GM12872 (cell line): ENCODE measurements around the gene SSRP1.

Experiments used
- CTCF ChIP-seq: IDR thresholded peaks from 3 replicates; pipeline ENCODE4 v1.5.1; 2011; ENCODE audit warnings: low read depth, mild to moderate bottlenecking, low read length, moderate library complexity; ENCODE audit not compliant: insufficient read depth

SSRP1 gene

GRCh38 chr11:57375490-57375889 lies 39.8 kb upstream of the SSRP1 start:
- TF ChIP-seq CTCF = no peak

- no peak for TF ChIP-seq CTCF
Observed at GRCh38 chr11:57374966-57375365, 39.3 kb upstream of the SSRP1 start.

- TF ChIP-seq CTCF = no peak
Observed at GRCh38 chr11:57373146-57373545, 37.5 kb upstream of the SSRP1 start.

- no peak for TF ChIP-seq CTCF
Observed at GRCh38 chr11:57370941-57371340, 35.2 kb upstream of the SSRP1 start.

- TF ChIP-seq CTCF = no peak
Observed at GRCh38 chr11:57370251-57370650, 34.6 kb upstream of the SSRP1 start.

GRCh38 chr11:57368845-57369232 lies 33.1 kb upstream of the SSRP1 start:
- no peak for TF ChIP-seq CTCF

- TF ChIP-seq CTCF = no peak
Observed at GRCh38 chr11:57368106-57368844, 32.6 kb upstream of the SSRP1 start.
